Progenitor cell of endocrine pancreas (in vitro differentiated cells): ENCODE data around the gene GRID2. TPM values are rescaled to one million over a fixed set of nuclear protein-coding genes. Genes with fewer than 3 reads are reported as not detected.

Experiments
- DNase-seq: peaks from one replicate; pipeline ENCODE4 v3.0.0; 2021; ENCODE audit warnings: low spot score; ENCODE audit not compliant: unreplicated experiment
- H3K27ac Mint-ChIP-seq: 2 replicates; pipeline ENCODE4 v1.8.0; 2021; ENCODE audit warnings: mild to moderate bottlenecking, moderate library complexity, mixed read lengths
- H3K27me3 Mint-ChIP-seq: 2 replicates; pipeline ENCODE4 v1.8.0; 2021; ENCODE audit warnings: mixed read lengths
- H3K36me3 Mint-ChIP-seq: 2 replicates; pipeline ENCODE4 v1.8.0; 2022; ENCODE audit warnings: mixed read lengths; ENCODE audit not compliant: insufficient read depth
- H3K4me1 Mint-ChIP-seq: 2 replicates; pipeline ENCODE4 v1.8.0; 2021; ENCODE audit warnings: low read depth, mixed read lengths
- H3K4me3 Mint-ChIP-seq: 2 replicates; pipeline ENCODE4 v1.8.0; 2021; ENCODE audit warnings: low read depth, mild to moderate bottlenecking, moderate library complexity, mixed read lengths
- H3K9me3 Mint-ChIP-seq: 2 replicates; pipeline ENCODE4 v1.8.0; 2021; ENCODE audit warnings: low read depth, mixed read lengths
- total RNA-seq: library from RNA; stranded (reverse); gene quantifications from 2 replicates; pipeline ENCODE4 v1.2.1, GENCODE V29; 2021
- TF ChIP-seq, protein P1 (sequence below): fragments of 200-600 bp; sonication (generic); IDR thresholded peaks from one replicate; pipeline ENCODE4 v1.5.0; 2021; ENCODE audit warnings: antibody characterized with exemption, mild to moderate bottlenecking; ENCODE audit not compliant: unreplicated experiment

GRID2 gene
- total RNA-seq, 1 donor from 2014 or later: 0.69 TPM

DNA sequence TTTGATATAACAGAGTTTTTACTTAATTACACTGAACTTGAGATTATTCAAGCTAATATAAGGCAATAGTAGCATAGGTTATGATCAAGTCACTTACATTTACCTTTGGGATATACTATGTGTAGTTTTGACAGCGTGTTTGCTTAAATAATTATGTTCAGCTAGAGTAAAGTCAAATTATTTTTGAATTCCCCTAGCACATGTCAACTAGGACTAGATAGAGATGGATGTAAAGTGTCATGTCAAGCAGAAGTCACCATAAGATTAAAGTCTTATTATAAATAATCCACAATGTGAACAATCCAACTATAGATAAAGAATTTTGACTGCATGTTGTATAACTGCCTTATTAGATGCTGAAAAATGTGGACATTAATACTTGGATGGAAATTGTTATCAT is 665.2 kb downstream of the GRID2 start:
- Mint-ChIP-seq H3K9me3 (peaks cover 4% of the 10 kb centered on the region), H3K4me3 (no peak overlapping the region), H3K27ac (no peak overlapping the region), H3K27me3 (no peaks in the 10 kb centered on the region), H3K4me1 (no peaks in the 10 kb centered on the region), H3K36me3 (no peaks in the 10 kb centered on the region)
- DNase-seq: no peak
- TF ChIP-seq, protein P1, sequence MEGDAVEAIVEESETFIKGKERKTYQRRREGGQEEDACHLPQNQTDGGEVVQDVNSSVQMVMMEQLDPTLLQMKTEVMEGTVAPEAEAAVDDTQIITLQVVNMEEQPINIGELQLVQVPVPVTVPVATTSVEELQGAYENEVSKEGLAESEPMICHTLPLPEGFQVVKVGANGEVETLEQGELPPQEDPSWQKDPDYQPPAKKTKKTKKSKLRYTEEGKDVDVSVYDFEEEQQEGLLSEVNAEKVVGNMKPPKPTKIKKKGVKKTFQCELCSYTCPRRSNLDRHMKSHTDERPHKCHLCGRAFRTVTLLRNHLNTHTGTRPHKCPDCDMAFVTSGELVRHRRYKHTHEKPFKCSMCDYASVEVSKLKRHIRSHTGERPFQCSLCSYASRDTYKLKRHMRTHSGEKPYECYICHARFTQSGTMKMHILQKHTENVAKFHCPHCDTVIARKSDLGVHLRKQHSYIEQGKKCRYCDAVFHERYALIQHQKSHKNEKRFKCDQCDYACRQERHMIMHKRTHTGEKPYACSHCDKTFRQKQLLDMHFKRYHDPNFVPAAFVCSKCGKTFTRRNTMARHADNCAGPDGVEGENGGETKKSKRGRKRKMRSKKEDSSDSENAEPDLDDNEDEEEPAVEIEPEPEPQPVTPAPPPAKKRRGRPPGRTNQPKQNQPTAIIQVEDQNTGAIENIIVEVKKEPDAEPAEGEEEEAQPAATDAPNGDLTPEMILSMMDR: no peak

DNA sequence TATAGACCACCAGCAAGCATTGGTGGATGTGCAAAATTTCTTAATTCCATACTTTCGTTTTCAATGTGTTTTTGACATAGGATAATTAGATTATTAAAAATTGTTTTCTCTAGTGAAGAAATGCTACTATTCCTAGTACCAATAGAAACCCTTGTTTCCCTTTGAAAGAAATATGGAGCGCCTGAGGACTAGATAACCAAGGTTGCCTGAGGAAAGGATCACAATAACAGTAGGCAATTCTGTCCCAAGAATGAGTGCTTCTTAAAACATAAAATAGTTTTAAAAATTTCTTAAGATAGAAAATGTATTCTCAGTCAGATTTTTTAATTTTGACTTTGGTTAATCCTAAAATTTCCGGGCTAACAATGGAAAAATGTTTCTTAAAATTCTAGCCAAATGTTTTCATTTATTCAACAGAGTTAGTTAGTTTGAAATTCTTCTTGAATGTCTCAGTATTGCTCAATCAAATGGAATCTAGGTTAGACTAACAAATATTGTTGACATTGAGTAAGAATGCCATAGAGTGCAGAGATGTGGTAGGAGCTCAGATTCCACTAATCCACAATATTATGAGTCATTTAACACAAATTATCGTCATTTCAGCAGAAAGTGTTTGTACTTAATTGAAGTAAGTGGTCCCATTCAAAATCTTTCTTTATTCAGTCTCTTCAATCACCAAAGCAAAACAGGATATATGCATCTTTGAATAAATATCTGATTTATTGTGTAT is 666.0 kb downstream of the GRID2 start:
- Mint-ChIP-seq H3K27ac (no peak overlapping the region), H3K4me1 (no peaks in the 10 kb centered on the region), H3K36me3 (no peaks in the 10 kb centered on the region), H3K27me3 (no peaks in the 10 kb centered on the region), H3K4me3 (no peak overlapping the region), H3K9me3 (peaks cover 4% of the 10 kb centered on the region)
- TF ChIP-seq, protein P1: no peak
- DNase-seq: no peak

DNA sequence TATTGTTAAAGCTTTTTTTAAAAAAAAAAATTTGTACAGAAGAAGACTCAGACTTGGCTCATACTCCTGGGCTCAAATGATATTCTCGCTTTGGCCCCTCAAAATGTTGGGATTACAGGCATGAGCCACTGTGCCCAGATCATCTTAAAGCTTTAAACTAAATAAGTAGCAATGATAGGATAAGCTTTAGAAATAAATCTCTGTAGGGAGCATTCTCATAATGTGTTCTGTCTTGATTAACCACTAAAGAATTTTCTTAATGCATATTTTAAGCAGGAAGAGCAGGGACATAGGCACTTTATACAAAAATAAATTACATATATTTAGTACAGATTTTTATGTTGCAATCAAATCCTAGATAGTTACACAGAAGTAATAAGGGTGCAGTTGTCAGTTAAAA is 667.2 kb downstream of the GRID2 start:
- no peak for DNase-seq
- Mint-ChIP-seq H3K36me3 (no peaks in the 10 kb centered on the region), H3K4me3 (no peak overlapping the region), H3K4me1 (no peaks in the 10 kb centered on the region), H3K27me3 (no peaks in the 10 kb centered on the region), H3K27ac (no peak overlapping the region), H3K9me3 (peaks cover 4% of the 10 kb centered on the region)
- TF ChIP-seq, protein P1: no peak

DNA sequence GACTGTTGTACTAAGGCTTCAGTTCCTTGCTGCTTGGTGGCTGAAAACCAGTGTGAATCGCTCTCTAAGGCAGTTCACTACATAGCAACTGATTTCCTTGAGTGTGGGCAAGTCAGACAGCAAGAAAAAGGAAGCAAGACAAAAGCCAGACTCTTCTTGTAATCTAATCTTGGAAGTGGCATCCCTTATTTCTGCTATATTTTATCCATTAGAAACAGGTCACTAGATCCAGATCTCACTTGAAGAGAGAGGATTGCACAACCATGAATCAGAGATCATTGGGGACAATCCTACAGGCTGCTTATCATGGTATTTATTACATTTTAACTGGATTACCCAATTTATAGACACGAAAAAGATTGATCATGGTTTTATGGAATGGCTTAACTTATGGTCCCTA is 684.5 kb downstream of the GRID2 start:
- H3K27ac Mint-ChIP-seq: no peak overlapping the region

DNA sequence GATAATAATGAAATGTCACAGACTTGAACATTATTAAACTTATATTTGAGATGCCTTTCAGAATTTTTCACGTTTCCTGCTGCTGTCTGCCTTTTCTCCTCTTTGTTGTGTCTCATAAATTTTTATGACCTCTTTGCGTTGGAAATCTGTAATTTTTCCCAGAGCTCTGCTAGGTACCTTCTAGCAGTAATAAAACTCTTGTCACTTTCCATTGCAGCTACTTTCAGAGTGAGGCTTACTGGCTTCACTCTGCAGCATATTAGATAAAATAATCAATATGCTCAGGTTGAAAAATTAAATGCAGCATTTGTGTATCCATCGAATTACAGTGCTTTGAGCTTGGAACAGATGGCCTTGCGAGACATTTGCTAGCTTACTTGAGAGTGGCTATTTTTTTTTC is 689.0 kb downstream of the GRID2 start:
- H3K36me3 Mint-ChIP-seq: no peaks in the 10 kb centered on the region
- no peak overlapping the region for H3K27ac Mint-ChIP-seq

More for the DNA sequence above, 684.5 kb downstream of the GRID2 start:
- DNase-seq: no peak
- Mint-ChIP-seq H3K4me1 (peaks cover 11% of the 10 kb centered on the region), H3K27me3 (no peaks in the 10 kb centered on the region), H3K4me3 (no peak overlapping the region), H3K9me3 (no peaks in the 10 kb centered on the region), H3K36me3 (no peaks in the 10 kb centered on the region)
- TF ChIP-seq, protein P1: no peak

More for the DNA sequence above, 689.0 kb downstream of the GRID2 start:
- H3K27me3 Mint-ChIP-seq: no peaks in the 10 kb centered on the region
- peaks cover 28% of the 10 kb centered on the region for H3K4me1 Mint-ChIP-seq
- H3K9me3 Mint-ChIP-seq: no peaks in the 10 kb centered on the region
- no peak overlapping the region for H3K4me3 Mint-ChIP-seq
- TF ChIP-seq, protein P1: no peak
- DNase-seq: no peak
